Measurements from ENCODE around the gene TLE6. TPM values are rescaled to one million over a fixed set of nuclear protein-coding genes. Genes with fewer than 3 reads are reported as not detected.
"Not testable (repeated sequence)": the region's sequence is repeated elsewhere in the genome, so short reads cannot be mapped to it uniquely, and the experiment has no call there.

Gene TLE6
- total RNA-seq, 3 donors from 2014 or later: 0.16 to 0.90 TPM; not detected in 1

GRCh38 chr19:2983351-2984214, 6.2 kb downstream of the TLE6 start:
- H3K9me3 Mint-ChIP-seq: no peaks in the 10 kb centered on the region
- H3K27me3 Mint-ChIP-seq (ENCODE audit: low read depth): peaks cover 20% of the 10 kb centered on the region
- no peak overlapping the region for H3K4me3 Mint-ChIP-seq
- no peak for DNase-seq
- no peaks in the 10 kb centered on the region for H3K36me3 Mint-ChIP-seq (ENCODE audit: insufficient read depth)
- ATAC-seq: peak in 1 of 2 donors; percentile 18
- no peaks in the 10 kb centered on the region for H3K4me1 Mint-ChIP-seq (ENCODE audit: low read depth)

- DNase-seq: no peak
- H3K27me3 Mint-ChIP-seq (ENCODE audit: low read depth): peaks cover 22% of the 10 kb centered on the region
- H3K4me1 Mint-ChIP-seq (ENCODE audit: low read depth): no peaks in the 10 kb centered on the region
- H3K4me3 Mint-ChIP-seq: no peak overlapping the region
- ATAC-seq: no peak
- H3K9me3 Mint-ChIP-seq: no peaks in the 10 kb centered on the region
- H3K36me3 Mint-ChIP-seq (ENCODE audit: insufficient read depth): no peaks in the 10 kb centered on the region
Observed at GRCh38 chr19:2984215-2984528, 6.8 kb downstream of the TLE6 start.

GRCh38 chr19:2986951-2987524, 9.7 kb downstream of the TLE6 start:
- no peak overlapping the region for H3K4me3 Mint-ChIP-seq
- H3K36me3 Mint-ChIP-seq (ENCODE audit: insufficient read depth): no peaks in the 10 kb centered on the region
- no peak for DNase-seq
- no peak for ATAC-seq
- no peaks in the 10 kb centered on the region for H3K9me3 Mint-ChIP-seq
- H3K27me3 Mint-ChIP-seq (ENCODE audit: low read depth): peaks cover 14% of the 10 kb centered on the region
- H3K4me1 Mint-ChIP-seq (ENCODE audit: low read depth): no peaks in the 10 kb centered on the region

DNA sequence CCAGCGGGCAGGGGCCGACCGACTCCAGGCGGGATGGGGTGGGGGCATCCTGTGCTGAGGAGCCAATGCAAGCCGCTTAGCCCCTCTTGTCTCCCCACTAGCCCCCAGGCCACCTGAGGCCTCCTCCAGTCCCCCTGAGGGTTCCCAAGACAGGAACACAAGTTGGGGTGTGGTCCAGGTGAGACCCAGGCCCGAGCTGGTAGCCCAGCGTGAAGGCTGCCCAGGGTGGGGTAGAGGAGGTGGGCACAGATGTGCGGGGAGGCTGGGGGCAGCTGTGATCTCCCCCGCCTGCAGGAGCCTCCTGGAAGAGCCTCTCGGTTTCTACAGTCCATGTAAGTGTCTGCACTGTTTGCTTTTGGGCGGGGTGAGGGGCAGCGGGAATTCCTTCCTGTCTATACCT, 10.4 kb downstream of the TLE6 start:
- Mint-ChIP-seq H3K4me3 (no peak overlapping the region), H3K27me3 (ENCODE audit: low read depth) (peaks cover 14% of the 10 kb centered on the region), H3K9me3 (no peaks in the 10 kb centered on the region), H3K36me3 (ENCODE audit: insufficient read depth) (no peaks in the 10 kb centered on the region), H3K4me1 (ENCODE audit: low read depth) (no peaks in the 10 kb centered on the region)
- ATAC-seq (no peak), DNase-seq (no peak)

DNA sequence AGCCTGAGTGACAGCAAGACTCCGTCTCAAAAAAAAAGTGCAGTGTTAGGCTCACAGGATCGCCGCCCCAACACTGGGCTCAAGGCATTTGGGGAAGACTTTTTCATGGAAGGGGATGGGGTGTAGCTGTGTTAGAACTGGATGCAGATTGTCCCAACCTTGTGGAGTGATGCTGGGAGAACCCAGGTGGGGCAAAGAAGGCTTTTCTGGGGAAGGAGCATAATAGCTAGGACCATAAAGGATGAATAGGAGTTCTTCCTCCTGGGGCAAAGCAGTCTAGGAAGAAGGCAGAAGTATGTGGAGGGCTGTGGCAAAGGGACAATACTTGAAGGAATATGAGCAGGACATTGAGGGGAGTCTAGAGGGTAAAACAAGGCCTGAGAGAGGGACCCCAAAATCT, 11.2 kb downstream of the TLE6 start:
- Mint-ChIP-seq H3K36me3 (ENCODE audit: insufficient read depth) (no peaks in the 10 kb centered on the region), H3K27me3 (ENCODE audit: low read depth) (peaks cover 8% of the 10 kb centered on the region)
- ATAC-seq: no peak

GRCh38 chr19:2989236-2989946, 12.0 kb downstream of the TLE6 start:
- DNase-seq (no peak), ATAC-seq (no peak)
- H3K27me3 Mint-ChIP-seq (ENCODE audit: low read depth): peaks cover 8% of the 10 kb centered on the region
- no peaks in the 10 kb centered on the region for H3K36me3 Mint-ChIP-seq (ENCODE audit: insufficient read depth)
- no peak overlapping the region for H3K4me3 Mint-ChIP-seq
- no peaks in the 10 kb centered on the region for H3K9me3 Mint-ChIP-seq
- no peaks in the 10 kb centered on the region for H3K4me1 Mint-ChIP-seq (ENCODE audit: low read depth)

More for the DNA sequence above, 11.2 kb downstream of the TLE6 start:
- DNase-seq: no peak
- Mint-ChIP-seq H3K9me3 (no peaks in the 10 kb centered on the region), H3K4me3 (no peak overlapping the region), H3K4me1 (ENCODE audit: low read depth) (no peaks in the 10 kb centered on the region)

- DNase-seq; H3K4me3 Mint-ChIP-seq; H3K9me3 Mint-ChIP-seq; H3K27me3 Mint-ChIP-seq (ENCODE audit: low read depth); ATAC-seq; H3K4me1 Mint-ChIP-seq (ENCODE audit: low read depth); H3K36me3 Mint-ChIP-seq (ENCODE audit: insufficient read depth): not testable (repeated sequence)
Observed at GRCh38 chr19:2992333-2992732, 15.0 kb downstream of the TLE6 start.

DNA sequence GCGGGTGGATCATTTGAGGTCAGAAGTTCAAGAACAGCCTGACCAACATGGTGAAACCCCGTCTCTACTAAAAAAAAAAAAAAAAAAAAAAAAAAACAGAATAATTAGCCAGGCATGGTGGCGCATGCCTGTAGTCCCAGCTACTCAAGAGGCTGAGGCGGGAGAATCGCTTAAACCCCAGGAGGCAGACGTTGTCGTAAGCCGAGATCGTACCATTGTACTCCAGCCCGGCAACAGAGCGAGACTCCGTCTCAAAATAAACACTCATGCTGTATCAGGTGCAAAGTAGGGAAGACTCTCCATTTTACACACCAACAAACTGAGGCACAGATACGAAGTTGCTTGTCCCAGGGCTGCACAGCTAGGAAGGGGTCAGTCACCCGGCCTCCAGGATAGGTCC, 15.6 kb downstream of the TLE6 start:
- H3K9me3 Mint-ChIP-seq: no peaks in the 10 kb centered on the region
- no peak for ATAC-seq
- H3K36me3 Mint-ChIP-seq (ENCODE audit: insufficient read depth): peaks cover 2% of the 10 kb centered on the region
- H3K4me3 Mint-ChIP-seq: no peak overlapping the region
- DNase-seq: no peak
- H3K4me1 Mint-ChIP-seq (ENCODE audit: low read depth): no peaks in the 10 kb centered on the region
- H3K27me3 Mint-ChIP-seq (ENCODE audit: low read depth): peaks cover 2% of the 10 kb centered on the region

DNA sequence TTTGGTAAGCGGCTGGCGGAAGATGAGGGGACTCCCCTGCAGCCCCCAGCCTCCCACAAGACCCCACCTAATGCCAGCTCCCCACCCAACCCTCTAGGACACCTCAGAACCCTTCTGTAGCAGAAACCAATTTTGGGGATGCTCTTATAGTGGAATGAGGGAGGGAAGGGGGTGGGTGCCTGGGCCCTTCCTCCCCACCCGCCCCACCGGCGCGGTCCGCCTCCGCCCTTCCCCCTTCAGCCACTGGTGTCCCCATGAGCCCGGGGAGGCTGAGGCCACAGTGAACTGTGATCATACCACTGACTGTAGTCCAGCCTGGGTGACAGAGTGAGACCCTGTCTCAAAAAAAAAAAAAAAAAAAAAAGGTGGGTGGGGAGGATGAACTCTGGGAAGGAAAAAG, 16.2 kb downstream of the TLE6 start:
- ATAC-seq (no peak), DNase-seq (no peak)
- Mint-ChIP-seq H3K27me3 (ENCODE audit: low read depth) (peaks cover 1% of the 10 kb centered on the region), H3K36me3 (ENCODE audit: insufficient read depth) (peaks cover 2% of the 10 kb centered on the region), H3K4me1 (ENCODE audit: low read depth) (no peaks in the 10 kb centered on the region), H3K4me3 (no peak overlapping the region), H3K9me3 (no peaks in the 10 kb centered on the region)

- Mint-ChIP-seq H3K27me3 (ENCODE audit: low read depth) (no peaks in the 10 kb centered on the region), H3K4me1 (ENCODE audit: low read depth) (no peaks in the 10 kb centered on the region), H3K36me3 (ENCODE audit: insufficient read depth) (peaks cover 5% of the 10 kb centered on the region), H3K4me3 (no peak overlapping the region), H3K9me3 (no peaks in the 10 kb centered on the region)
- no peak for ATAC-seq
- no peak for DNase-seq
Observed at GRCh38 chr19:2994588-2995131, 17.3 kb downstream of the TLE6 start.

- DNase-seq (no peak), ATAC-seq (no peak)
- H3K4me1 Mint-ChIP-seq (ENCODE audit: low read depth): no peaks in the 10 kb centered on the region
- H3K9me3 Mint-ChIP-seq: no peaks in the 10 kb centered on the region
- no peaks in the 10 kb centered on the region for H3K27me3 Mint-ChIP-seq (ENCODE audit: low read depth)
- no peak overlapping the region for H3K4me3 Mint-ChIP-seq
- peaks cover 5% of the 10 kb centered on the region for H3K36me3 Mint-ChIP-seq (ENCODE audit: insufficient read depth)
Observed at GRCh38 chr19:2997720-2998119, 20.4 kb downstream of the TLE6 start.

DNA sequence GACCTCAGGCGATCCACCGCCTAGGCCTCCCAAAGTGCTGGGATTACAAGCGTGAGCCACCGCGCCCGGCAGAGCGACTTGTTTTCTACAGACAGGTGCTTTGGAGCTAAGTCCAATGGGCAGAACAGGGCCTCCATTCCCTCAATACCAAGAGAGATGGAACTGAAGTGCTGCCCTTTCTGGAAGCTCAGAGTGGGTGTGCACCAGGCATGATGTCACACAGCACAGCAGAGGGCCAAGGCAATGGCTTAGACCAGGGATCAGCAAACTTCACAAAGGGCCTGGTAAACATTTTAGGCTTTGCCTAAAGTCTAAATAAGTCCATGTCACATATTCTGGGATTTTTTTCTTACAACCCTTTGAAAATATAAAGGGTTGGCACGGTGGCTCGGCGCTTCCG, 21.3 kb downstream of the TLE6 start:
- DNase-seq (no peak), ATAC-seq (no peak)
- no peaks in the 10 kb centered on the region for H3K9me3 Mint-ChIP-seq
- H3K4me1 Mint-ChIP-seq (ENCODE audit: low read depth): no peaks in the 10 kb centered on the region
- H3K36me3 Mint-ChIP-seq (ENCODE audit: insufficient read depth): peaks cover 5% of the 10 kb centered on the region
- H3K4me3 Mint-ChIP-seq: no peak overlapping the region
- H3K27me3 Mint-ChIP-seq (ENCODE audit: low read depth): no peaks in the 10 kb centered on the region

DNA sequence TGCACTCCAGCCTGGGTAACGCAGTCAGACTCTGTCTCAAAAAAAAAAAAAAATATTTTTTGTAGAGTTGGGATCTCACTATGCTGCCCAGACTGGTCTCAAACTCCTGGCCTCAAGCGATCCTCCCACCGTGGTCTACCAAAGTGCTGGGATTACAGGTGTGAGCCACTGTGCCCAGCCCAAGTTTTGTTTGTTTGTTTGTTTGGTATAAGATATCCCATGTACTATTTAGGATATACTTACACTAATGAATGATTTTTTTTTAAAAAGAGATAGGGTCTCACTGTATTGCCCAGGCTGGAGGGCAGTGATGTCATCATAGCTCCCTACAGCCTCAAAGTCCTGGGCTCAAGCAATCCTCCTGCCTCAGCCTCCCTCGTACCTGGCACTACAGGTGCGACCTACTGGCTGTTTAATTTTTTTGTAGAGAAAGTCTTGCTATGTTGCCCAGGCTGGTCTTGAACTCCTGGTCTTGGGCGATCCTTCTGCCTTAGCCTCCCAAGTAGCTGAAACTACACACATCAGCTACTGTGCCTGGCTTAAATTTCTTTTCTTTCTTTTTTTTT, 24.0 kb downstream of the TLE6 start:
- Mint-ChIP-seq H3K4me1 (ENCODE audit: low read depth) (no peaks in the 10 kb centered on the region), H3K4me3 (no peak overlapping the region), H3K36me3 (ENCODE audit: insufficient read depth) (peaks cover 5% of the 10 kb centered on the region), H3K9me3 (no peaks in the 10 kb centered on the region), H3K27me3 (ENCODE audit: low read depth) (no peaks in the 10 kb centered on the region)
- no peak for DNase-seq
- no peak for ATAC-seq

DNA sequence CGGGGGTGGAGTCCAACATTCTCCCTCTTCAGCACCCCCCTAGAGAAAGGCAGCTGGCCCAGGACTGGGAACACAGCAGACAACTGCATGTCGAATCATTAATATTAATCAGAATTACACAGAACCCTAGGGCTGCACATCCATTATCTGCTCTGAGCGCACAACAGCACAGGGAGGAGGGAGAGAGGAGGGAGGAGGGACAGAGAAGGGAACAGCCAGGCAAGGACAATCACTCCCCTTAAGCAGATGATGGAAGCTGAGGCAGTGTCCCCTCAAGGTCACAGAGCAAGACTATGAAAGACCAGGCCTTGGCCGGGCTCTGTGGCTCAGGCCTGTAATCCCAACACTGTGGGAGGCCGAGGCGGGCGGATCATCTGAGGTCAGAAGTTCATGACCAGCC, 25.7 kb downstream of the TLE6 start:
- no peaks in the 10 kb centered on the region for H3K9me3 Mint-ChIP-seq
- H3K4me3 Mint-ChIP-seq: no peak overlapping the region
- H3K4me1 Mint-ChIP-seq (ENCODE audit: low read depth): no peaks in the 10 kb centered on the region
- DNase-seq: no peak
- H3K36me3 Mint-ChIP-seq (ENCODE audit: insufficient read depth): peaks cover 3% of the 10 kb centered on the region
- no peak for ATAC-seq
- no peaks in the 10 kb centered on the region for H3K27me3 Mint-ChIP-seq (ENCODE audit: low read depth)

All from activated T-cell treated with anti-CD3 and anti-CD28 coated beads, Interleukin-2, amount 50 U/mL, for 4 hours (primary cell).